COLO829 (cell line): Measurements from ENCODE around the gene LSM3.

Experiments used
- DNase-seq: peaks from one replicate; pipeline ENCODE4 v3.0.0; 2012; ENCODE audit warnings: low spot score

LSM3 gene

GRCh38 chr3:14200841-14201240, 22.2 kb downstream of the LSM3 start:
- DNase-seq = no peak

GRCh38 chr3:14201940-14202684, 23.5 kb downstream of the LSM3 start:
- DNase-seq = no peak

GRCh38 chr3:14202874-14203520, 24.4 kb downstream of the LSM3 start:
- no peak for DNase-seq

DNA sequence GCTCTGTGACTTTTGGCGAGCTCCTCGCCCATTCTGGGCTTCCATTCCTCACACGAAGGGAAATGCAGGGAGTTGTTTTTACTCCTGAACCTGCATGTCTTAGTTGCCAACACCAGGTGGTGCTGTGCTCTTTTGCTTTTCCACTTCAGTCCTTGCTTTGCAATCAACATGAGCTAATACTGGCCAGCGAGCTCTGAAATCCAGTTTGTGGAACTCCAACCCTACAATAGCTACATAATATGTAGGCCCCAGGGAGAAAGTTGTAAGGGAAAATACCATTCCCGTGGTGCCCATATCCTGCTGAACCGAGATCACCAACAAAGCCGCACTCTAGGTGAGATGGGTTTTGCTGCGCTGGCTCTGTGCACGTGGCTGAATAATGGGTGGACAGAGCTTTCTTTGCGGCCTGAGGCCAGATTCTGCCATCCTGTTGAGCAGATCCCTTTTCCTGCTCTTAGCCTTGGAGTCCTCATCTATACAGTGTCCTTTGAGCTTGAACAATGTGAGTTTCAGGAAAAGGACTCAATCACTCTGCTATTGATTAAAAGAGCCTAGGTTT, 25.0 kb downstream of the LSM3 start:
- peak; percentile 71 for DNase-seq

GRCh38 chr3:14204515-14205284, 26.1 kb downstream of the LSM3 start:
- DNase-seq = no peak

DNA sequence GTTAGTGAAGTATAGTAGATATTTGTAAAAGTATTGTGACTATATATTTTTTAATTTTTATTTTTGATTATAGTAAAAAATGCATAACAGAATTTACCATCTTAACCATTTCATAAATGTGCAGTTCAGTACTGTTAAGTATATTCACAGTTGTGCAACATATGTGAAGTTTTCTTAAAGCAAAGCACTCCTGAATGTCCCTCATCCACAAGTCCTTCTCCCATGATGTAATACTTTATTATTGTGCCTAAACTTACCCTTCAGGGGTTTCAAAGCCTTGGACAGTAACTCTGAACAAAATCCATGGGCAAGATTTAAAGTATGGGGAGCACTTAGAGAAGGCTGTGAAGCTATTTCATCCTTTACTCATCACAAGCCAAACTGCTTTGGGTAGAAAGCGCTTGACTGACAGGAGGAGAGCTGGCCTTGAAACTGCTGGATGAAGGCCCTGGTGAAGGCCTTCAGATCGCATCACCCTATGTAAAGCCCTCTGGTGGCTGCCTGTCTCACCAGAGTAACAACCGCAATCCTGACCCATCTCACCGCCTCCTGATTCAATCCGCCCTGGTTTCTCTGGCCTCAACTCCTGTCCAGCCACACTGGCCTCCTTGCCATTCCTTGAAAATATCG, 28.0 kb downstream of the LSM3 start:
- no peak for DNase-seq

DNA sequence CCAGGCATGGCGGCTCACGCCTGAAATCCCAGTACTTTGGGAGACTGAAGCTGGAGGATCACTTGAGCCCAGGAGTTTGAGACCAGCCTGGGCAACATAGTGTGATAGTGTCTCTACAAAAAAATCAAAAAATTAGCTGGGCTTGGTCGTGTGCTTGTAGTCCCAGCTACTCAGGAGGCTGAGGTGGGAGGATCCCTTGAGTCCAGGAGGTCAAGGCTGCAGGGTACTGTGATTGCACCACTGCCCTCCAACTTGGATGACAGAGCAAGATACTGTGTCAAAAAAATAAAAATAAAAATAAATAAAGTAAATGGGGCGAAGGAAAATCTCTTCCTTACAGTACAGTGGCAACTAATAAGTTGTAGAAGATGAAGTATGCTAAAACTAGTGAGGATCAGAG, 29.6 kb downstream of the LSM3 start:
- no peak for DNase-seq

- no peak for DNase-seq
These were observed 30.4 kb downstream of the LSM3 start for GRCh38 chr3:14208977-14209394.

- DNase-seq = no peak
These were observed 31.1 kb downstream of the LSM3 start for GRCh38 chr3:14209581-14210289.

DNA sequence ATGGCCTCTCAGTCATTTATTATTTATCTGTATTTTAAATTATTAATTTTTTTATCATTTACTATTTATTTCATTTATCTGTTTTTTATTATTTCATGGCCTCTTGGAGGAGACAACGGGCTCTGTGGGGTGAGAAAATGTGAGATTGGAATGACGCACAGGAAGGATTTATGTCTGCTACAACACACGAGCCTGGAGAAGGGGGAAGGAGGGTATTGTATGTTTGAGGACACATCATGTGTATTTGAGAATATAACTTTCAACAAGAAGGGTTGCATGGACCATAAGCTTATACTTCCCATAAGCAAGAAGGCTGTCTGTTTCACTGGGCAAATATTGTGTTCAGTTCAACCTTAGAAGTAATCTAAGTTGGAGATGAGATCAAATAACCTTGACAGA, 31.7 kb downstream of the LSM3 start:
- DNase-seq = no peak

DNA sequence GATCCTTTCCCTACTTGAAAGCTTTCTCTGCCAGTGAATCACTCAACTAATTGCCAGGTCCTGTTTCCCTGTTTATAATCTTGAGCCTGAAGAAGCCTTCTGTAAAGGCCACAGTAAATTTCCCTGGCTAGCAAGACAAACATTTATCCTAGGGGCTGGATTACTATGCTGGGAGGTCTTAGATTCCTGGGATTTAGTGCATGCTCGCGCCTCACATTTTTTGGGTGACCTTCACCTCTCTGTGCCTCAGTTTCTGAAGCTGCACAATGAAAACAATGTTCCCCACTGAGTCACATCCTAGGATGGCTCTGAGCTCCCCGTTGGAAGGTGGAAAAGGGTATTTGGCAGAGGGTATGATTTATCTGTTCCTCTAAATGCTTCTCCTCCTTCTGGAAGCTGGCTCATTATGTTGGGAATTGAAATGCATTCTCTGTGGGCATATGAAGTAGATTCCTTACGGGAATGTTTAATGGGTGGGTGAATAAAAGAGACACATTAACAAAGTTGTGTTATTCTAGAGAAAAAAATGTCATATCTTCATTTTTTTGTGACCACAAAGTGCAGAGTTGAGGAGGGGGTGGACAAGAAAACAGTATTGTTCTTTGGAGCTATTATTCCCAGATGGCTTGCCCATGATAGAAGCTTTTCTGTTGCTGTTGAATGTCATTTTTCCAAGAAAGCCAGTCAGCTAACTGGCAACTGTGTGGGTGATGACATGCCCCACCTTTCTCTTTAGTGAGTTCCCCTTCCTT, 32.4 kb downstream of the LSM3 start:
- peak; percentile 37 for DNase-seq

- DNase-seq = no peak
These were observed 33.0 kb downstream of the LSM3 start for GRCh38 chr3:14211621-14212020.

DNA sequence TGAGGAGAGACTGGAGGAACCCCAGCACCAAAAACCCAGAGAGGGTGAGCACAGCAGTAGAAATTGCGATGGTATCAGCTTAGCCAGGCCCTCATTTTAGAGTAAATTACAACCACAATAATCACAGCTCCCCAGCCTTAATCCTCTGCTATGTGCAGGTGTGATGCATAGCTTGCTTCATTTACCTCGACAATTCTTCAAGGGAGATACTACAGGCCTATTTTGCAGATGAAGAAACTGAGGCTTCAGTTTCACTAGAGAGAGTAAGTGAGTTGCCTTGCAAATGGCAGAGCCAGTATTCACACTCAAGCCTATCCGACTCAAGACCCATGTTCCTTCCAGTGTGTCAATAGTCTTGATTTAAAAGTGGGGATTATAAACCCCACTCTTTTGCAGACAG, 33.4 kb downstream of the LSM3 start:
- DNase-seq = no peak

DNA sequence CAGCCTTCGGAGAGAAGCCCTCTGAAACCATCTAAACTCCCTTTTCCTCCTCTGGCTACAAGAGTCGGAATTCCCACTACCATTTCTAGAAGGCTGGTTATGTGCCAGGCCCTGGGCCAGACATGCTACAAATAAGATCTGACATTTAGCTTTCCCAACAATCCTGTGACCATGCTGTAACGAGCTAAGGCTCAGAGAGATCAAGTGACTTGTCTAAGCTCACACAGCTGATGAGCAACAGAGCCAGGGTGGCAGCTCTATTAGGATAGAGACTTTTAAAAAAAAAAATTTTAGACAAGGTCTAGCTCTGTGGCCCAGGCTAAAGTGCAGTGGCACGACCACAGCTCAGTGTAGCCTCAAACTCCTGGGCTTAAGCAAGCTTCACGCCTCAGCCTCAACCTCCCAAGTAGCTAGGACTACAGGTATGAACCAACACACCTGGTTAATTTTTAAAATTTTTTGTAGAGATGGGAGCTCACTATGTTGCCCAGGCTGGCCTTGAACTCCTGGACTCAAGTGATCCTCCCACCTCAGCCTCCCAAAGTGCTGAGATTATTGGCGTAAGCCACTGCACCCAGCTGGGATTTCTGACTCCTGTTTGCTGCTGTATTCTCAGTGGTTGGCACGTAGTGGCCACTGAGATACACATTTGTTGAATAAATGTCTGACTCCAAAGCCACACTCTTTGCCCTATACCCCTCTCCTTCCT, 34.6 kb downstream of the LSM3 start:
- no peak for DNase-seq

GRCh38 chr3:14214764-14215163, 36.1 kb downstream of the LSM3 start:
- no peak for DNase-seq

DNA sequence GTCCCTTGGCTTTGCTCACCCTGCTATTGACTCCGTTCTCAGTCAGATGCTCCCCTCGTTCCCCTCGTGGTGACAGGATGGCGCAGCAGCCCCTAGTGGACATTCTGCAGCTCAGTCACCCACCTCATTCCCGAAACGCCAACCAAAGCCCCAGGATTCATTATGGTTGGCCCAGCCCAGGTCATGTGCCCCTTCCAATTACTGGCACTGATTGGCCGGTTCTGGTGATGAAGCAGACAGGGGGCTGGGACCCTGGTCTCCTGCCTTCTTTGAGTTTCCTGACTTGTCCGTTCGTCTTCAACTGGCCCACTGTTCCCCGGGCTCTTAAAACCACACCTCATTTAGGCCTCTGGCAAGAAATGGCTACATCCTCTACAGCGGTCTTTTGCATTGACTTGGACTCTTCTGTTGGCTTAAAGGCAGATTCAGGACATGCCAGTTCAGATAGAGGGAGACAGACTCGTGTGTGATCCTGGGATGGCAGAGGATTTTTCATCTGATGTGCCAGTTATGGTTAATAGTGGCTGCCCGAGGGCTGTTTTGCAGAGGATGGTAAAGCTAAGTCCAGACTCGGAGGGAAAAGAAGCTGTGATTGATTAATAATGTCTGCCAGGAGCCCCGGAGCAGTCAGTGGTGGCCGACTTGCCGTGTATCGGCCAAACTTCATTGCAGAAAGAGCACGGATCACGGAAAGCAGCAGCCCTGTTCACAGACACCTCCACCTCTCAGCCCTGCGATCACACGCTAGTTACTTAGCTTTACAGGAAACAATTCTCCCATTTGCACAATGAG, 37.8 kb downstream of the LSM3 start:
- no peak for DNase-seq

DNA sequence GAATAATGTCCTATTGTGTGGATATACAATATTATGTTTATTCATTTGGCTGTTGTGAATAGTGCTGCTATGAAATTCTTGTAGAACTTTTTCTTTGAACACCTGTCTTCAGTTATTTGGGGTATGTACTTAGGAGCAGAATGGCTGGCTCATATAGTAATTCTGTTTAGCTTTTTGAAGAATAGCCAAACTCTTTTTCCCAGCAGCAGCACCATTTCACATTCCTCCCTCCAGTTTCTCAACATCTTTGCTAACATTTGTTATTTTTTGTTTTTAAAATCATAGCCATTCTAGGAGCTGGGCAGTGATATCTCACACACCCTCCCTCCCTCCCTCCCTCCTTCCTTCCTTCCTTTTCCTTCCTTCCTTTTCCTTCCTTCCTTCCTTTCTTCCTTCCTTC, 39.7 kb downstream of the LSM3 start:
- DNase-seq = no peak

DNA sequence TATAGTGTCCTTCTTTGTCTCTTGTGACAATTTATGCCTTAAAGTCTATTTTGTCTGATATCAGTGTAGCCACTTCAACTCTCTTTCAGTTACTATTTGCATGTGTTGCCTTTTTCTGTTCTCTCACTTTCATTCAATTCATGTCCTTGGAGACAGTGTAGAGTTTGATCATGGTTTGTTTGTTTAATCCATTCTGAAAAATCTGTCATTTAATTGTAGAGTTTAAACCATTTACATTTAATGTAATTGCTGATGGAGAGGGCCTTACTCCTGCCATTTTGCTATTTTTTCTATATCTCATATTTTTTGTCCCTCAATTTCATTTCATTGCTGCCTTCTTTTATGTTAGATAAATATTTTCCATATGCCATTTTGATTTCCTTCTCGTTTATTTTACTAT, 42.3 kb downstream of the LSM3 start:
- no peak for DNase-seq

DNA sequence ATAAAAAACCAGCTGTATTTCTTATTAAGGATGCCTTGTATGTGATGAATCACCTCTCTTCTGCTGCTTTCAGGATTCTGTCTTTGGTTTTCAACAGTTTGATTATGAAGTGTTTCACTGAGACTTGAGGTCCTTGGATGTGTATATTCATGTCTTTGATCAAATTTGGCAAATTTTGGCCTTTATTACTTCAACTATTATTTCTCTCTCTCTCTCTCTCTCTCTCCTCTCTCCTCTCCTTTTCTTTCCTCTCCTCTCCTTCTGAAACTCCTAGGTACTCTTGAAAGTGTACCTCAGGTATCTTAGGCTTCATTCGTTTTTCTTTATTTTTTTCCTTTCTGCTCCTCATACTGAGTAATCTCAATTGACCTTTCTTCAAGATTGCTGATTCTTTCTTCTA, 43.3 kb downstream of the LSM3 start:
- no peak for DNase-seq
